GM19023 (cell line): ENCODE data around the gene PCDHB9.
"Not testable (repeated sequence)": the region's sequence is repeated elsewhere in the genome, so short reads cannot be mapped to it uniquely, and the experiment has no call there.

Source experiments
- ATAC-seq: cut with Tn5 transposase; IDR thresholded peaks from one replicate; pipeline ENCODE4 v1.9.1; 2021; ENCODE audit warnings: mild to moderate bottlenecking, moderate library complexity; ENCODE audit not compliant: unreplicated experiment

The PCDHB9 gene

DNA sequence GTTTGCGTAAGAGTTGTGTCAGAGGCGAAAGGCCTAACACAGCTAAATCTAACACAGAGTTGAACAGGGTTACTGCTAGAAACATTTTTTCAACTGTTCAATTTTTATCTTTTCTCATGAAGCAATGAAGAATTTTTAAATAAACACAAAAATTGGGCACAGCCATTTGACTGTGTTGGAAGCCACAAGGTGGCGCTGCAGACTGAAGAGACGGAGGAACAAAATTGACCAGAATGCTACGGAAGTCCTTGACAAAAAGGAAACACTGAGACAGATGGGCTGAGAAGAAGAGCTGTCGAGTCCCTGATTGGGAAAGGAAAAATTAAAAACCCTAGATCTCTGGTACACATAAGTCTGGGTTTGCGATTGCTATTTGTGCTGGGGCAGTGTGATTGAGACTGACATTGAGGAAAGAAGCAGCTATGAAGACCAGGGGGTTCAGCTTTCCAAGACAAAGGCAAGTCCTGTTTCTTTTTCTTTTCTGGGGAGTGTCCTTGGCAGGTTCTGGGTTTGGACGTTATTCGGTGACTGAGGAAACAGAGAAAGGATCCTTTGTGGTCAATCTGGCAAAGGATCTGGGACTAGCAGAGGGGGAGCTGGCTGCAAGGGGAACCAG is at the start of gene PCDHB9:
TSS of gene PCDHB9 (plus strand) at position 265 of the 616 bp plus-strand sequence. CDS start at position 423, 158 bp downstream.
- no peak for ATAC-seq

GRCh38 chr5:141137346-141137745 is 49.6 kb upstream of the PCDHB9 start:
- not testable (repeated sequence) for ATAC-seq

DNA sequence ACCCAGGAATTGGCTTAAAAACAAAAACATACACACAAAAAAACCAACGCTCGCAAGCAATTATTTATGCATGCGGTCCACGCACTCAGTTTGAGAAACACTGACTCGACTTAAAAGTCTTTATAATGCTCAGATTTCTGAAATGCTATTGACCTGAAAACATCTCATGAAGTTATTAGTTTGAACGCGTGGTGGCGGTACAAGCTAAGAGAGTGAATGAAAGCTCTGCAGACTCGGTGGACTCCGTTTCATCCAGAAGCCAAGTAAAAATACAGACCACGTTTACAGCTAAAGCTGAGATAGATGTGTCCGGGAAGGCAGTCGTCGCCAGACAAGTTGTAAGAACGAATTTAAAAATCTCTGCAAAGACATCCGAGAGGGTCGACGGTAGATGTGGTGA is 37.1 kb upstream of the PCDHB9 start, which contains the start of gene PCDHB6:
TSS of gene PCDHB6 (plus strand) at position 246 of the 400 bp plus-strand sequence. CDS start 201 bp downstream, outside the sequence.
- ATAC-seq: no peak

DNA sequence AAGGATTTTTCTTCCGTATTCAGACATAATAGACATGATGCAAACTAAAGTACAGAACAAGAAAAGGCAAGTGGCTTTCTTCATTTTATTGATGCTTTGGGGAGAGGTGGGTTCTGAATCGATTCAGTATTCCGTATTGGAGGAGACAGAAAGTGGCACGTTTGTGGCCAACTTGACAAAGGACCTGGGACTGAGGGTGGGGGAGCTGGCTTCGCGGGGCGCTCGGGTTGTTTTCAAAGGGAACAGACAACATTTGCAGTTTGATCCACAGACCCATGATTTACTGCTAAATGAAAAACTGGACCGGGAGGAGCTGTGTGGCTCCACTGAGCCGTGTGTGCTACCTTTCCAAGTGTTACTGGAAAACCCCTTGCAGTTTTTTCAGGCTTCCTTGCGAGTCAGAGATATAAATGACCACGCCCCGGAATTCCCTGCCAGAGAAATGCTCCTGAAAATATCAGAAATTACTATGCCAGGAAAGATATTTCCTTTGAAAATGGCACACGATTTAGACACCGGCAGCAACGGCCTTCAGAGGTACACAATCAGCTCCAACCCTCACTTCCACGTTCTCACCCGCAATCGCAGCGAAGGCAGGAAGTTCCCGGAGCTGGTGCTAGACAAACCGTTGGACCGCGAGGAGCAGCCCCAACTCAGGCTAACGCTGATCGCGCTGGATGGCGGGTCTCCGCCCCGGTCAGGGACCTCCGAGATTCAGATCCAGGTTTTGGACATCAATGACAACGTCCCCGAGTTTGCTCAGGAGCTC is 36.6 kb upstream of the PCDHB9 start:
- ATAC-seq: no peak

DNA sequence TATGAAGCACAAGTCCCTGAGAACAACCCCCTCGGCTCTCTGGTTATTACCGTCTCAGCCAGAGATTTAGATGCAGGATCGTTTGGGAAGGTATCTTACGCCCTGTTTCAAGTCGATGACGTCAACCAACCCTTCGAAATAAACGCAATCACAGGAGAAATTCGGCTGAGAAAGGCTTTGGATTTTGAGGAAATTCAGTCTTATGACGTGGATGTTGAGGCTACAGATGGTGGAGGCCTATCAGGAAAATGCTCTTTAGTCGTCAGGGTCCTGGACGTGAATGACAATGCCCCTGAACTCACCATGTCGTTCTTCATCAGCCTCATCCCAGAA is 36.0 kb upstream of the PCDHB9 start:
- ATAC-seq: no peak

GRCh38 chr5:141151632-141152031 is 35.3 kb upstream of the PCDHB9 start:
- not testable (repeated sequence) for ATAC-seq

- not testable (repeated sequence) for ATAC-seq
These were observed 34.9 kb upstream of the PCDHB9 start for GRCh38 chr5:141152096-141152495.

DNA sequence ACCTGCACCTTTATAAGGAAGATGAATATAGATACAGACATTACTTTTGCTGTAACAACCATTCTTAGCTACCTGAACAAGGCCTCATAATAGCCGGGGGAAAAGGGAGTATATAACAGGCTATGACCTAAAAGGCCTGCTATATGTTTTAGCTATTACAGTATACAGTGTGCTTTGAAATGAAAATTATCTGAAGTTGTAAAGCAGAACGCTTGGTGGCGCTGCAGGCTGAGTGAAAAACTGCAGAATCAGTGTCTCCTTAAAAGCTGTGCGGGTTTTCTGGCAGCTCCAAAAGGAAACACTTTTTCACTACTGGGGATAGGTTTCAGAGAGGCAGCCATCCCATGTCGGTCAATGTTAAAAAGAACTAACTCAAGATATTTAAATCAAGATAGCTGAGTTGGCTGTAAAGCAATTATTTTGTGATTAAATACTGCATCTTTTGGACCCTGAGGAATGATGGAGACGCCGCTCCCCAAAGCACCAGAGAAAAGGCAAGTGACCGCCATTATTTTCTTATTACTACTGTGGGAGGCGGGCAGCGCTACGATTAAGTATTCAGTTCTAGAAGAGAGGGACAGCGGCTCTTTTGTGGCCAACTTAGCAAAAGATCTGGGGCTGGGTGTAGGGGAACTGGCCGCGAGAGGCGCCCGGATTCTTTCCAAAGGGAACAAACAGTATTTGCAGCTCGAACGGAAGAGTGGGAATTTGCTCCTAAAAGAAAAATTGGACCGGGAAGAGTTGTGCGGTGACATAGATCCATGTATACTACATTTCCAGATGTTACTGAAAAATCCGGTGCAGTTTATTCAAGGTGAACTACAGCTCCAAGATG is 31.2 kb upstream of the PCDHB9 start:
- no peak for ATAC-seq

DNA sequence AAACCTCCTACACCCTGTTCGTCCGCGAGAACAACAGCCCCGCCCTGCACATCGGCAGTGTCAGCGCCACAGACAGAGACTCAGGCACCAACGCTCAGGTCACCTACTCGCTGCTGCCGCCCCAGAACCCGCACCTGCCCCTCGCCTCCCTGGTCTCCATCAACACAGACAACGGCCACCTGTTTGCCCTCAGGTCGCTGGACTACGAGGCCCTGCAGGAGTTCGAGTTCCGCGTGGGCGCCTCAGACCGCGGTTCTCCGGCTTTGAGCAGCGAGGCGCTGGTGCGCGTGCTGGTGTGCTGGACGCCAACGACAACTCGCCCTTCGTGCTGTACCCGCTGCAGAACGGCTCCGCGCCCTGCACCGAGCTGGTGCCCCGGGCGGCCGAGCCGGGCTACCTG is 29.6 kb upstream of the PCDHB9 start:
- not testable (repeated sequence) for ATAC-seq

DNA sequence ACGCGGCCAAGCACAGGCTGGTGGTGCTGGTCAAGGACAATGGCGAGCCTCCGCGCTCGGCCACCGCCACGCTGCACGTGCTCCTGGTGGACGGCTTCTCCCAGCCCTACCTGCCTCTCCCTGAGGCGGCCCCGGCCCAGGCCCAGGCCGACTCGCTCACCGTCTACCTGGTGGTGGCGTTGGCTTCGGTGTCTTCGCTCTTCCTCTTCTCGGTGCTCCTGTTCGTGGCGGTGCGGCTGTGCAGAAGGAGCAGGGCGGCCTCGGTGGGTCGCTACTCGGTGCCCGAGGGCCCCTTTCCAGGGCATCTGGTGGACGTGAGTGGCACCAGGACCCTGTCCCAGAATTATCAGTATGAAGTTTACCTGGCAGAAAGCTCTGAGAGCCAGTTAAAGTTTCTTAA is 29.1 kb upstream of the PCDHB9 start:
- ATAC-seq: not testable (repeated sequence)

GRCh38 chr5:141172381-141173204 is 14.4 kb upstream of the PCDHB9 start, which contains the start of gene PCDHB7:
TSS of gene PCDHB7 (plus strand) at chr5:141172644. CDS start at chr5:141172836, 192 bp downstream.
- no peak for ATAC-seq

- ATAC-seq: not testable (repeated sequence)
These were observed 12.5 kb upstream of the PCDHB9 start for GRCh38 chr5:141174291-141175104.

GRCh38 chr5:141175933-141176332 is 11.0 kb upstream of the PCDHB9 start:
- ATAC-seq: no peak

DNA sequence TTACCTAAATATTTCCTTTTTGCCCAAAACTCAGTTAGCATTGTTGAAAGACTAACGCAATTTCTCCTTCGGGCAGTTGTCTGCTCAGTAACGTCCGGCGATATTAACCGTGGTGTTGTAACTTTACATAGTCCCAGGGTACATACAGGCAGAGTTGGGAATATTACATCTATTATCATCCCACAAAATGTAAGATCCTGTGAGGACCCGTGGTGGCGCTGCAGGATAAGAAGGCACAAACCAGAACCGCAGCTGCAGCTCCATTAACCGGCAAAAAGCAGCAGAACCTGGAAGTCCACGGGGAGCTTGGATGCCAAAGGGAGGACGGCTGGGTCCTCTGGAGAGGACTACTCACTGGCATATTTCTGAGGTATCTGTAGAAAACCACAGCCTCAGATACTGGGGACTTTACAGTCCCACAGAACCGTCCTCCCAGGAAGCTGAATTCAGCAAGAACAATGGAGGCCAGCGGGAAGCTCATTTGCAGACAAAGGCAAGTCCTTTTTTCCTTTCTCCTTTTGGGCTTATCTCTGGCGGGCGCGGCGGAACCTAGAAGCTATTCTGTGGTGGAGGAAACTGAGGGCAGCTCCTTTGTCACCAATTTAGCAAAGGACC is 9.3 kb upstream of the PCDHB9 start, which contains the start of gene PCDHB8:
TSS of gene PCDHB8 (plus strand) at position 214 of the 615 bp plus-strand sequence. CDS start at position 459, 245 bp downstream.
- not testable (repeated sequence) for ATAC-seq

DNA sequence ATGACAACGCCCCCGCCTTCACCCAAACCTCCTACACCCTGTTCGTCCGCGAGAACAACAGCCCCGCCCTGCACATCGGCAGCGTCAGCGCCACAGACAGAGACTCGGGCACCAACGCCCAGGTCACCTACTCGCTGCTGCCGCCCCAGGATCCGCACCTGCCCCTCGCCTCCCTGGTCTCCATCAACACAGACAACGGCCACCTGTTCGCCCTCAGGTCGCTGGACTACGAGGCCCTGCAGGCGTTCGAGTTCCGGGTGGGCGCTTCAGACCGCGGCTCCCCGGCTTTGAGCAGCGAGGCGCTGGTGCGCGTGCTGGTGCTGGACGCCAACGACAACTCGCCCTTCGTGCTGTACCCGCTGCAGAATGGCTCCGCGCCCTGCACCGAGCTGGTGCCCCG is 7.6 kb upstream of the PCDHB9 start:
- not testable (repeated sequence) for ATAC-seq

GRCh38 chr5:141179876-141180275 is 7.1 kb upstream of the PCDHB9 start:
- not testable (repeated sequence) for ATAC-seq

DNA sequence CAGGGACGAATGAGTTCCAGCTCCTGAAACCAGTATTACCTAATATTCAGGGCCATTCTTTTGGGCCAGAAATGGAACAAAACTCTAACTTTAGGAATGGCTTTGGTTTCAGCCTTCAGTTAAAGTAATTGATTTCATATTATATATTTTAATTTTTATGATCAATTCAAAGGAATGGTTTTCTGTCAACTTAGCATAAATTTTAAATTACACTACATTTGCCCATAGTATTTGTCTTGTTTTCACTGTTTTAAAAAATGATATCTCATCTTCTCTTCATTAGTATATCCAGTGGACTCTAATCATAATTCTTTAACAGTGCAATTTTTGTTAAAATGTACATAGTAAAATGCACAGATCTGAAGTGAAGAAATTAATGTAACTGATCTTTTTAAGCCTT is 6.6 kb upstream of the PCDHB9 start:
- ATAC-seq: no peak

DNA sequence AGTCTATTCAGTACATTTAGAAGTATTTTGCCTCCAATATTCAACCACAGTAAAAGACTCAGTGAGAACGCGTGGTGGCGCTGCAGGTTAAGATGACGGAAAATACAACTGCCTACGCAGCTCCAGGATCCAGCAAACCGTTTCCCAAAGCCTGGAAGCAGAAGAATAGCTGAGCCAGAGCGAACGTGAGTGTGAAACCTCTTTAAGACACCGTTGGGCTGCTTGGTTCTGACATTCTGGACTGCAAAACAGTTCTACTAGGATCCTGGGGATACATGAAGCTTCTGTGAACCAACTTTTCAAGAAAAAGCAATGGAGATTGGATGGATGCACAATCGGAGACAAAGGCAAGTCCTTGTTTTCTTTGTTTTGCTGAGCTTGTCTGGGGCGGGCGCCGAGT is 4.7 kb upstream of the PCDHB9 start, which contains the start of gene PCDHB16:
TSS of gene PCDHB16 (plus strand) at position 140 of the 400 bp plus-strand sequence. CDS start at position 313, 173 bp downstream.
- no peak for ATAC-seq
